ENCODE measurements around the gene TXNRD2.
"Not testable (repeated sequence)": the region's sequence is repeated elsewhere in the genome, so short reads cannot be mapped to it uniquely, and the experiment has no call there.

TXNRD2 gene

GRCh38 chr22:19916941-19917340 lies 24.7 kb downstream of the TXNRD2 start:
- no peaks in the 10 kb centered on the region for H3K4me1 ChIP-seq (ENCODE audit: control insufficient read depth, insufficient read depth, low read length)
- H3K9me3 ChIP-seq (ENCODE audit: control insufficient read depth, low read length), result no peaks in the 10 kb centered on the region
- no peak overlapping the region for H3K9ac ChIP-seq (ENCODE audit: low read length)
- H3K27me3 ChIP-seq (ENCODE audit: control insufficient read depth, insufficient read depth, low read length), result no peaks in the 10 kb centered on the region
- peaks cover 27% of the 10 kb centered on the region for H3K36me3 ChIP-seq (ENCODE audit: control insufficient read depth, insufficient read depth, low read length)
- H3K4me3 ChIP-seq (ENCODE audit: low read length), result no peak overlapping the region

- peaks cover 27% of the 10 kb centered on the region for H3K36me3 ChIP-seq (ENCODE audit: control insufficient read depth, insufficient read depth, low read length)
Observed at GRCh38 chr22:19916006-19916405, 25.6 kb downstream of the TXNRD2 start.

GRCh38 chr22:19915287-19915954 lies 26.2 kb downstream of the TXNRD2 start:
- H3K27me3 ChIP-seq (ENCODE audit: control insufficient read depth, insufficient read depth, low read length), result no peaks in the 10 kb centered on the region
- no peak overlapping the region for H3K4me3 ChIP-seq (ENCODE audit: low read length)
- H3K4me1 ChIP-seq (ENCODE audit: control insufficient read depth, insufficient read depth, low read length), result no peaks in the 10 kb centered on the region
- no peak overlapping the region for H3K9ac ChIP-seq (ENCODE audit: low read length)
- no peaks in the 10 kb centered on the region for H3K9me3 ChIP-seq (ENCODE audit: control insufficient read depth, low read length)
- H3K36me3 ChIP-seq (ENCODE audit: control insufficient read depth, insufficient read depth, low read length), result peaks cover 27% of the 10 kb centered on the region

More at GRCh38 chr22:19916006-19916405, 25.6 kb downstream of the TXNRD2 start:
- Histone ChIP-seq H3K4me3 (ENCODE audit: low read length) (no peak overlapping the region), H3K9me3 (ENCODE audit: control insufficient read depth, low read length) (no peaks in the 10 kb centered on the region), H3K4me1 (ENCODE audit: control insufficient read depth, insufficient read depth, low read length) (no peaks in the 10 kb centered on the region), H3K9ac (ENCODE audit: low read length) (no peak overlapping the region), H3K27me3 (ENCODE audit: control insufficient read depth, insufficient read depth, low read length) (no peaks in the 10 kb centered on the region)

- Histone ChIP-seq H3K36me3 (ENCODE audit: control insufficient read depth, insufficient read depth, low read length) (peaks cover 27% of the 10 kb centered on the region), H3K9me3 (ENCODE audit: control insufficient read depth, low read length) (no peaks in the 10 kb centered on the region), H3K27me3 (ENCODE audit: control insufficient read depth, insufficient read depth, low read length) (no peaks in the 10 kb centered on the region), H3K4me3 (ENCODE audit: low read length) (no peak overlapping the region), H3K4me1 (ENCODE audit: control insufficient read depth, insufficient read depth, low read length) (no peaks in the 10 kb centered on the region), H3K9ac (ENCODE audit: low read length) (no peak overlapping the region)
Observed at GRCh38 chr22:19914201-19914943, 27.2 kb downstream of the TXNRD2 start.

GRCh38 chr22:19913337-19913936 lies 28.2 kb downstream of the TXNRD2 start:
- Histone ChIP-seq H3K9ac (ENCODE audit: low read length) (no peak overlapping the region), H3K9me3 (ENCODE audit: control insufficient read depth, low read length) (no peaks in the 10 kb centered on the region), H3K36me3 (ENCODE audit: control insufficient read depth, insufficient read depth, low read length) (peaks cover 26% of the 10 kb centered on the region), H3K27me3 (ENCODE audit: control insufficient read depth, insufficient read depth, low read length) (no peaks in the 10 kb centered on the region), H3K4me3 (ENCODE audit: low read length) (no peak overlapping the region), H3K4me1 (ENCODE audit: control insufficient read depth, insufficient read depth, low read length) (no peaks in the 10 kb centered on the region)

- Histone ChIP-seq H3K36me3 (ENCODE audit: control insufficient read depth, insufficient read depth, low read length) (peaks cover 19% of the 10 kb centered on the region), H3K4me1 (ENCODE audit: control insufficient read depth, insufficient read depth, low read length) (no peaks in the 10 kb centered on the region), H3K4me3 (ENCODE audit: low read length) (no peak overlapping the region), H3K27me3 (ENCODE audit: control insufficient read depth, insufficient read depth, low read length) (no peaks in the 10 kb centered on the region), H3K9ac (ENCODE audit: low read length) (no peak overlapping the region), H3K9me3 (ENCODE audit: control insufficient read depth, low read length) (no peaks in the 10 kb centered on the region)
Observed at GRCh38 chr22:19912271-19912999, 29.2 kb downstream of the TXNRD2 start.

GRCh38 chr22:19911540-19912270 lies 29.9 kb downstream of the TXNRD2 start:
- Histone ChIP-seq H3K4me1 (ENCODE audit: control insufficient read depth, insufficient read depth, low read length) (no peaks in the 10 kb centered on the region), H3K9me3 (ENCODE audit: control insufficient read depth, low read length) (no peaks in the 10 kb centered on the region), H3K27me3 (ENCODE audit: control insufficient read depth, insufficient read depth, low read length) (no peaks in the 10 kb centered on the region), H3K4me3 (ENCODE audit: low read length) (no peak overlapping the region), H3K9ac (ENCODE audit: low read length) (no peak overlapping the region), H3K36me3 (ENCODE audit: control insufficient read depth, insufficient read depth, low read length) (peaks cover 19% of the 10 kb centered on the region)

GRCh38 chr22:19910180-19910744 lies 31.4 kb downstream of the TXNRD2 start:
- H3K36me3 ChIP-seq (ENCODE audit: control insufficient read depth, insufficient read depth, low read length), result peaks cover 11% of the 10 kb centered on the region
- H3K9ac ChIP-seq (ENCODE audit: low read length), result no peak overlapping the region
- no peaks in the 10 kb centered on the region for H3K27me3 ChIP-seq (ENCODE audit: control insufficient read depth, insufficient read depth, low read length)
- no peaks in the 10 kb centered on the region for H3K9me3 ChIP-seq (ENCODE audit: control insufficient read depth, low read length)
- no peaks in the 10 kb centered on the region for H3K4me1 ChIP-seq (ENCODE audit: control insufficient read depth, insufficient read depth, low read length)
- H3K4me3 ChIP-seq (ENCODE audit: low read length), result no peak overlapping the region

- no peaks in the 10 kb centered on the region for H3K4me1 ChIP-seq (ENCODE audit: control insufficient read depth, insufficient read depth, low read length)
- no peak overlapping the region for H3K4me3 ChIP-seq (ENCODE audit: low read length)
- H3K27me3 ChIP-seq (ENCODE audit: control insufficient read depth, insufficient read depth, low read length), result no peaks in the 10 kb centered on the region
- H3K36me3 ChIP-seq (ENCODE audit: control insufficient read depth, insufficient read depth, low read length), result peaks cover 4% of the 10 kb centered on the region
- no peaks in the 10 kb centered on the region for H3K9me3 ChIP-seq (ENCODE audit: control insufficient read depth, low read length)
- H3K9ac ChIP-seq (ENCODE audit: low read length), result no peak overlapping the region
Observed at GRCh38 chr22:19909350-19910179, 32.1 kb downstream of the TXNRD2 start.

GRCh38 chr22:19907902-19908301 lies 33.7 kb downstream of the TXNRD2 start:
- not testable (repeated sequence) for H3K4me3 ChIP-seq (ENCODE audit: low read length); H3K9me3 ChIP-seq (ENCODE audit: control insufficient read depth, low read length); H3K4me1 ChIP-seq (ENCODE audit: control insufficient read depth, insufficient read depth, low read length); H3K36me3 ChIP-seq (ENCODE audit: control insufficient read depth, insufficient read depth, low read length); H3K27me3 ChIP-seq (ENCODE audit: control insufficient read depth, insufficient read depth, low read length); H3K9ac ChIP-seq (ENCODE audit: low read length)

- H3K36me3 ChIP-seq (ENCODE audit: control insufficient read depth, insufficient read depth, low read length); H3K27me3 ChIP-seq (ENCODE audit: control insufficient read depth, insufficient read depth, low read length); H3K4me3 ChIP-seq (ENCODE audit: low read length); H3K9me3 ChIP-seq (ENCODE audit: control insufficient read depth, low read length); H3K9ac ChIP-seq (ENCODE audit: low read length); H3K4me1 ChIP-seq (ENCODE audit: control insufficient read depth, insufficient read depth, low read length): not testable (repeated sequence)
Observed at GRCh38 chr22:19906864-19907263, 34.8 kb downstream of the TXNRD2 start.

All from mucosa of stomach (tissue), 1 donor.